Endothelial cell of umbilical vein (primary cell): Measurements from ENCODE around the gene CDK11B. TPM values are rescaled to one million over a fixed set of nuclear protein-coding genes. Genes with fewer than 3 reads are reported as not detected.

Experiments used
- BruUV-seq: library from RNA; stranded (reverse); fragments of 400-500 nt; replicated peaks from 2 replicates; lab custom pipeline; 2021; lab: Mats Ljungman, UMichigan
- CTCF ChIA-PET: fragments of 300-600, 350-600 bp; sonication (Branson Sonifier 250); formaldehyde crosslinking; loops from one replicate; lab custom pipeline; 2021; ENCODE audit warnings: antibody characterized with exemption, inconsistent platforms; lab: Charles Lee
- POLR2A ChIA-PET: fragments of 300-600, 350-600 bp; sonication (Branson Sonifier 250); formaldehyde crosslinking; loops from one replicate; lab custom pipeline; 2021; ENCODE audit warnings: antibody characterized with exemption, inconsistent platforms; lab: Charles Lee
- DNase-seq: peaks from one replicate; pipeline ENCODE4 v3.0.0-alpha.2; 2011; ENCODE audit warnings: low read depth, low spot score
- FAIRE-seq: peaks from 2 replicates; lab custom pipeline; 2011; peaks lifted over from hg19 to GRCh38; lab: Jason Lieb, UNC
- H2AFZ ChIP-seq: 2 replicates; pipeline ENCODE4 v1.6.0; 2012; ENCODE audit warnings: low read depth, low read length, control low read depth, inconsistent platforms
- H3K27ac ChIP-seq: 2 replicates; pipeline ENCODE4 v1.5.1; 2011; ENCODE audit warnings: low read depth, mild to moderate bottlenecking, control low read depth, low read length, moderate library complexity; ENCODE audit not compliant: insufficient read depth
- H3K27me3 ChIP-seq, 2 experiments: 2 replicates each; pipeline versions ENCODE4 v1.6.0 to v1.6.1; 2011; ENCODE audit warnings: low read length in 2 of 2, mixed read lengths in 1 of 2; ENCODE audit not compliant: control insufficient read depth in 2 of 2, insufficient read depth in 2 of 2
- H3K36me3 ChIP-seq, 2 experiments: 2 replicates in 1 of 2; 3 replicates in 1 of 2; pipeline ENCODE4 v1.5.1; 2011; ENCODE audit warnings: low read length in 2 of 2, mild to moderate bottlenecking in 1 of 2, moderate library complexity in 1 of 2; ENCODE audit not compliant: control insufficient read depth in 2 of 2, insufficient read depth in 2 of 2; ENCODE audit errors: extremely low read depth in 1 of 2
- H3K4me1 ChIP-seq: 3 replicates; pipeline ENCODE4 v1.5.1; 2011; ENCODE audit warnings: mild to moderate bottlenecking, low read length; ENCODE audit not compliant: control insufficient read depth, insufficient read depth; ENCODE audit errors: extremely low read depth
- H3K4me2 ChIP-seq: 2 replicates; pipeline ENCODE4 v1.6.1; 2011; ENCODE audit warnings: low read length, control low read depth, mixed read lengths; ENCODE audit not compliant: insufficient read depth
- H3K4me3 ChIP-seq, 3 experiments: fragments of 200-600 bp in 1 of 3; sonication (generic), shearing (Covaris generic) in 1 of 3; replicated peaks in 1 of 3; 2 replicates each; pipeline ENCODE4 v1.5.1; 2011 to 2016; ENCODE audit warnings: control low read depth in 3 of 3, low read length in 3 of 3, mild to moderate bottlenecking in 2 of 3, inconsistent platforms in 1 of 3, low read depth in 1 of 3, moderate library complexity in 1 of 3; ENCODE audit not compliant: insufficient read depth in 1 of 3
- H3K79me2 ChIP-seq: 2 replicates; pipeline ENCODE4 v1.6.0; 2012; ENCODE audit warnings: low read length, inconsistent platforms; ENCODE audit not compliant: control insufficient read depth, insufficient read depth
- H3K9ac ChIP-seq: replicated peaks from 2 replicates; pipeline ENCODE3; 2011; ENCODE audit warnings: low read length, control low read depth; ENCODE audit not compliant: insufficient read depth; ENCODE audit errors: extremely low read depth
- H3K9me1 ChIP-seq: replicated peaks from 3 replicates; pipeline ENCODE4 v1.6.0; 2011; ENCODE audit warnings: mild to moderate bottlenecking, low read length; ENCODE audit not compliant: control insufficient read depth, insufficient read depth; ENCODE audit errors: extremely low read depth
- H3K9me3 ChIP-seq: replicated peaks from 2 replicates; pipeline ENCODE4 v1.5.1; 2012; ENCODE audit warnings: low read length, inconsistent platforms; ENCODE audit not compliant: control insufficient read depth, insufficient read depth
- H4K20me1 ChIP-seq: replicated peaks from 2 replicates; pipeline ENCODE3; 2011; ENCODE audit warnings: mild to moderate bottlenecking, low read length; ENCODE audit not compliant: control insufficient read depth, insufficient read depth; ENCODE audit errors: extremely low read depth
- EZH2 ChIP-seq: IDR thresholded peaks from 2 replicates; pipeline ENCODE4 v1.6.1; 2012; ENCODE audit warnings: borderline replicate concordance, low read depth, mild to moderate bottlenecking, moderate library complexity, low read length, inconsistent platforms; ENCODE audit not compliant: severe bottlenecking
- JUN ChIP-seq: IDR thresholded peaks from 2 replicates; pipeline ENCODE4 v1.6.1; 2011; ENCODE audit warnings: borderline replicate concordance, low read depth; ENCODE audit not compliant: insufficient read length, insufficient read depth
- POLR2A ChIP-seq: IDR thresholded peaks from 2 replicates; pipeline ENCODE4 v1.6.1; 2012; ENCODE audit warnings: low read depth, mild to moderate bottlenecking, control low read depth, low read length
- POLR2AphosphoS5 ChIP-seq: IDR thresholded peaks from 2 replicates; pipeline ENCODE4 v1.6.1; 2012; ENCODE audit warnings: low read depth, mild to moderate bottlenecking, control low read depth, low read length, moderate library complexity; ENCODE audit not compliant: insufficient read depth
- dilution Hi-C: fragments of 300-500 bp; cut with MboI; formaldehyde crosslinking; loops from one replicate; pipeline ENCODE4 v1.15.0; 2019; ENCODE audit warnings: low sequenced_read_pairs; ENCODE audit not compliant: extremely low pct_ligation_motif_present
- intact Hi-C: fragments of 100-400 bp; cut with micrococcal nuclease; formaldehyde crosslinking; loops from one replicate; pipeline ENCODE4 v1.10.0; 2022
- polyA plus RNA-seq, 4 experiments: library from polyadenylated mRNA; depleted of rRNA in 3 of 4; stranded (reverse) in 3 of 4; unstranded in 1 of 4; fragments of >200 nt; gene quantifications; 2 replicates each; pipeline versions ENCODE4 v1.2.1 to v1.2.3, GENCODE V29; 2011 to 2012; ENCODE audit warnings: missing spikeins in 1 of 4
- total RNA-seq: library from RNA; stranded (reverse); gene quantifications from 2 replicates; pipeline ENCODE4 v1.2.3, GENCODE V29; 2021

Gene CDK11B
- total and polyA plus RNA-seq, 2 donors (not counting 3 experiments of a cell fraction or from before 2014, with no cell fraction given) = 16.4 to 32.0 TPM

- Histone ChIP-seq H3K27me3 (peaks cover 3 to 24% of the 10 kb centered on the region in 2 experiments), H4K20me1 (no peaks in the 10 kb centered on the region), H3K9me1 (no peaks in the 10 kb centered on the region), H3K4me2 (no peak overlapping the region), H3K4me3 (no peak overlapping the region), H3K36me3 (no peaks in the 10 kb centered on the region), H3K9ac (no peak overlapping the region), H3K9me3 (no peaks in the 10 kb centered on the region), H3K79me2 (no peaks in the 10 kb centered on the region), H3K4me1 (no peaks in the 10 kb centered on the region), H2AFZ (no peak overlapping the region), H3K27ac (no peak overlapping the region)
- TF ChIP-seq JUN = no peak
- TF ChIP-seq POLR2AphosphoS5 = no peak
- no peak for TF ChIP-seq POLR2A
- TF ChIP-seq EZH2 = no peak
- POLR2A ChIA-PET = no interaction called here
- DNase-seq (no peak), FAIRE-seq (no peak)
- dilution Hi-C loops (no loop called here), intact Hi-C loops (no loop called here)
- BruUV-seq = no TSS peak
- CTCF ChIA-PET = no interaction called here
These were observed 31.5 kb downstream of the CDK11B start for GRCh38 chr1:1627261-1627828.

- Histone ChIP-seq H3K9me3 (no peaks in the 10 kb centered on the region), H4K20me1 (no peaks in the 10 kb centered on the region), H2AFZ (no peak overlapping the region), H3K36me3 (no peaks in the 10 kb centered on the region), H3K4me1 (no peaks in the 10 kb centered on the region), H3K27me3 (peaks cover 0 to 16% of the 10 kb centered on the region in 2 experiments), H3K9me1 (no peaks in the 10 kb centered on the region), H3K9ac (no peak overlapping the region), H3K27ac (no peak overlapping the region), H3K79me2 (no peaks in the 10 kb centered on the region), H3K4me3 (no peak overlapping the region), H3K4me2 (no peak overlapping the region)
- TF ChIP-seq EZH2 = no peak
- ChIA-PET CTCF (interaction anchor here (1.4 kb wide), 1 partner anchor 11 kb away, joined by 4 read pairs; the partner anchor contains the start of gene MIB2), POLR2A (no interaction called here)
- intact Hi-C loops (no loop called here), dilution Hi-C loops (no loop called here)
- BruUV-seq = no TSS peak
- DNase-seq (no peak), FAIRE-seq (no peak)
These were observed 32.3 kb downstream of the CDK11B start for GRCh38 chr1:1626207-1627141.
